Neuronal stem cell (in vitro differentiated cells): ENCODE measurements around the gene CYGB.
A peak's percentile ranks its signal among the peaks of the same experiment; 100 is the strongest.

Experiments used
- DNase-seq: peaks from one replicate; pipeline ENCODE4 v3.0.0-alpha.2; 2013; ENCODE audit warnings: low spot score
- H2AFZ ChIP-seq: one replicate; pipeline ENCODE4 v1.6.1; 2013; ENCODE audit warnings: mild to moderate bottlenecking, low read length, inconsistent platforms
- H2AK5ac ChIP-seq: 2 replicates; pipeline ENCODE4 v1.6.1; 2013; ENCODE audit warnings: low read depth, mild to moderate bottlenecking, inconsistent platforms, low read length, moderate library complexity, mixed read lengths
- H2BK120ac ChIP-seq: 2 replicates; pipeline ENCODE4 v1.6.1; 2013; ENCODE audit warnings: low read depth, mild to moderate bottlenecking, inconsistent platforms, low read length, moderate library complexity, mixed read lengths
- H2BK12ac ChIP-seq: one replicate; pipeline ENCODE4 v1.6.1; 2013; ENCODE audit warnings: low read length, inconsistent platforms
- H2BK15ac ChIP-seq: 2 replicates; pipeline ENCODE4 v1.6.1; 2013; ENCODE audit warnings: mild to moderate bottlenecking, low read length, inconsistent platforms, mixed read lengths
- H2BK5ac ChIP-seq: one replicate; pipeline ENCODE4 v1.6.1; 2013; ENCODE audit warnings: inconsistent platforms, mild to moderate bottlenecking, low read length, moderate library complexity
- H3K14ac ChIP-seq: one replicate; pipeline ENCODE4 v1.6.1; 2013; ENCODE audit warnings: low read length, inconsistent platforms
- H3K18ac ChIP-seq: 2 replicates; pipeline ENCODE4 v1.6.1; 2013; ENCODE audit warnings: low read length, inconsistent platforms
- H3K23ac ChIP-seq: 2 replicates; pipeline ENCODE4 v1.6.1; 2013; ENCODE audit warnings: low read depth, mild to moderate bottlenecking, mixed read lengths, low read length, inconsistent platforms; ENCODE audit not compliant: poor library complexity
- H3K27ac ChIP-seq: replicated peaks from 3 replicates; pipeline ENCODE4 v1.5.1; 2013; ENCODE audit warnings: low read length, inconsistent platforms
- H3K27me3 ChIP-seq, 3 experiments: 2 replicates each; pipeline ENCODE4 v1.6.1; 2013; ENCODE audit warnings: low read length in 3 of 3, mild to moderate bottlenecking in 2 of 3, inconsistent platforms in 1 of 3, low read depth in 1 of 3, mixed read lengths in 1 of 3, moderate library complexity in 1 of 3; ENCODE audit not compliant: control insufficient read depth in 3 of 3, insufficient read depth in 3 of 3
- H3K36me3 ChIP-seq, 2 donors: replicated peaks in 1 of 2; 2 replicates each; pipeline ENCODE4 v1.6.1; 2013; ENCODE audit warnings: low read length in 2 of 2; ENCODE audit not compliant: control insufficient read depth in 2 of 2, insufficient read depth in 2 of 2
- H3K4ac ChIP-seq: 2 replicates; pipeline ENCODE4 v1.6.1; 2013; ENCODE audit warnings: inconsistent platforms, mild to moderate bottlenecking, low read length, moderate library complexity
- H3K4me1 ChIP-seq, 2 donors: 1 replicate in 1 of 2; 2 replicates in 1 of 2; pipeline ENCODE4 v1.6.1; 2013; ENCODE audit warnings: low read length in 2 of 2, low read depth in 1 of 2; ENCODE audit not compliant: control insufficient read depth in 2 of 2, insufficient read depth in 1 of 2
- H3K4me2 ChIP-seq: one replicate; pipeline ENCODE4 v1.6.1; 2013; ENCODE audit warnings: mild to moderate bottlenecking, low read length, inconsistent platforms; ENCODE audit not compliant: insufficient read depth, poor library complexity, severe bottlenecking
- H3K4me3 ChIP-seq, 2 donors: 2 replicates each; pipeline ENCODE4 v1.5.1; 2013; ENCODE audit warnings: low read length in 2 of 2, mild to moderate bottlenecking in 2 of 2, inconsistent platforms in 1 of 2, moderate library complexity in 1 of 2
- H3K79me1 ChIP-seq: one replicate; pipeline ENCODE4 v1.6.1; 2013; ENCODE audit warnings: low read depth, mild to moderate bottlenecking, inconsistent platforms, low read length, moderate library complexity
- H3K9ac ChIP-seq: one replicate; pipeline ENCODE4 v1.6.1; 2013; ENCODE audit warnings: mild to moderate bottlenecking, low read depth, low read length, inconsistent platforms; ENCODE audit not compliant: poor library complexity
- H3K9me3 ChIP-seq, 2 donors: replicated peaks in 1 of 2; 2 replicates each; pipeline versions ENCODE3 to v1.6.1; 2013; ENCODE audit warnings: low read length in 2 of 2, mild to moderate bottlenecking in 2 of 2, inconsistent platforms in 1 of 2, low read depth in 1 of 2, mixed read lengths in 1 of 2, moderate library complexity in 1 of 2; ENCODE audit not compliant: control insufficient read depth in 2 of 2, insufficient read depth in 1 of 2
- H4K8ac ChIP-seq: one replicate; pipeline ENCODE4 v1.6.1; 2013; ENCODE audit warnings: low read depth, mild to moderate bottlenecking, inconsistent platforms, low read length, moderate library complexity
- H4K91ac ChIP-seq: one replicate; pipeline ENCODE4 v1.6.1; 2013; ENCODE audit warnings: low read length, low read depth, mild to moderate bottlenecking, inconsistent platforms; ENCODE audit not compliant: poor library complexity
- WGBS, 2 donors: extraction: QIAGEN DNeasy Blood & Tissue Kit; methylation state at CpG; one replicate each; pipeline ENCODE4 v1.1.7; 2013; ENCODE audit warnings: missing lambda C conversion rate in 2 of 2, mixed read lengths in 1 of 2; ENCODE audit not compliant: insufficient read length in 2 of 2, insufficient replicate concordance in 1 of 2; ENCODE audit errors: extremely low coverage in 2 of 2; 5-methylcytosine and 5-hydroxymethylcytosine counted together

Gene CYGB

GRCh38 chr17:76575570-76575969 is 38.1 kb upstream of the CYGB start:
- Histone ChIP-seq H2BK12ac (no peak overlapping the region), H2AK5ac (no peak overlapping the region), H2BK15ac (no peak overlapping the region), H4K91ac (no peak overlapping the region), H2AFZ (no peak overlapping the region), H2BK120ac (no peak overlapping the region), H2BK5ac (no peak overlapping the region), H3K23ac (no peak overlapping the region), H3K4me1 (peaks cover 0 to 2% of the 10 kb centered on the region in 2 donors), H3K4ac (no peak overlapping the region), H3K14ac (no peak overlapping the region), H3K27me3 (peaks cover 0 to 10% (median 2%) of the 10 kb centered on the region in 3 experiments), H4K8ac (no peak overlapping the region), H3K4me2 (no peak overlapping the region), H3K27ac (no peak overlapping the region), H3K79me1 (no peaks in the 10 kb centered on the region), H3K18ac (no peak overlapping the region), H3K4me3 (no peak overlapping the region), H3K9me3 (no peaks in the 10 kb centered on the region), H3K36me3 (no peaks in the 10 kb centered on the region), H3K9ac (no peak overlapping the region)
- WGBS, 2 donors: no CpG with 5 or more reads among the region's 5 CpGs
- no peak for DNase-seq

- Histone ChIP-seq H3K36me3 (no peaks in the 10 kb centered on the region), H2BK15ac (no peak overlapping the region), H2AFZ (no peak overlapping the region), H3K79me1 (no peaks in the 10 kb centered on the region), H3K4me1 (peaks cover 8 to 12% of the 10 kb centered on the region in 2 donors), H4K91ac (no peak overlapping the region), H3K4ac (no peak overlapping the region), H2BK5ac (no peak overlapping the region), H3K14ac (no peak overlapping the region), H2BK12ac (no peak overlapping the region), H4K8ac (no peak overlapping the region), H3K9me3 (no peaks in the 10 kb centered on the region), H3K4me3 (no peak overlapping the region), H3K27me3 (peaks cover 0 to 10% (median 2%) of the 10 kb centered on the region in 3 experiments), H3K27ac (no peak overlapping the region), H2AK5ac (no peak overlapping the region), H3K18ac (peak overlapping the region; percentile 48), H3K23ac (peak overlapping the region; percentile 34), H3K9ac (no peak overlapping the region), H3K4me2 (no peak overlapping the region), H2BK120ac (no peak overlapping the region)
- no CpG with 5 or more reads among the region's 11 CpGs for WGBS, 2 donors
- no peak for DNase-seq
These were observed 36.7 kb upstream of the CYGB start for GRCh38 chr17:76574166-76574565.

DNA sequence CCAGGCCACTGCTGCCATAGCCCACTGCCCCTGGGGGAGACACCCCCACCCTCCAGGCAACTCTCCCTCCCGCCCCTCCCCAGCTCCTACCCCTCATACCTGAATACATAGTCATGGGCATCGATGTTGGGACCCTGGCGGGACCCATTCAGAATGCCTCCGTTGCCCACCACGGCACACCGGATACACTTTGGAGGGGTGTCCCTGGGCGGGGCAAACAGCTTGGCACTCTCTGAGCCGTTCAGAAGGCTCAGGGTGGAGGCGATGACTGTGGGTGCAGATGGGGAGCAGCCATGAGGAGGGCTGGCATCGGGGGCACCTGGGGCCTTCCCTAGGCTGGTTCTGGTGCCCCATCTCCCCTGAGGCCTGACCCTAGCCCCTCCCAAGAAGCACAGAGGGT is 35.6 kb upstream of the CYGB start:
- H3K79me1 ChIP-seq: no peaks in the 10 kb centered on the region
- no peak overlapping the region for H2AFZ ChIP-seq
- H3K4me2 ChIP-seq: no peak overlapping the region
- no peak overlapping the region for H2BK12ac ChIP-seq
- peak overlapping the region; percentile 31 for H2BK15ac ChIP-seq
- no CpG with 5 or more reads among the region's 10 CpGs for WGBS, 2 donors
- H4K91ac ChIP-seq: no peak overlapping the region
- H3K4me1 ChIP-seq: peaks cover 8 to 11% of the 10 kb centered on the region in 2 donors
- H3K4me3 ChIP-seq: no peak overlapping the region
- peaks cover 0 to 10% (median 4%) of the 10 kb centered on the region in 3 experiments for H3K27me3 ChIP-seq
- H3K27ac ChIP-seq: no peak overlapping the region
- H3K9ac ChIP-seq: no peak overlapping the region
- H3K14ac ChIP-seq: no peak overlapping the region
- no peak overlapping the region for H2BK5ac ChIP-seq
- H3K4ac ChIP-seq: no peak overlapping the region
- no peak overlapping the region for H4K8ac ChIP-seq
- DNase-seq: no peak
- no peaks in the 10 kb centered on the region for H3K36me3 ChIP-seq
- H3K23ac ChIP-seq: no peak overlapping the region
- no peaks in the 10 kb centered on the region for H3K9me3 ChIP-seq
- peak overlapping the region; percentile 82 for H2AK5ac ChIP-seq
- peak overlapping the region; percentile 86 for H3K18ac ChIP-seq
- H2BK120ac ChIP-seq: no peak overlapping the region

GRCh38 chr17:76572201-76572910 is 34.8 kb upstream of the CYGB start:
- Histone ChIP-seq H2BK5ac (no peak overlapping the region), H3K79me1 (no peaks in the 10 kb centered on the region), H3K18ac (peak overlapping the region; percentile 44), H3K23ac (peak overlapping the region; percentile 69), H2AK5ac (peak overlapping the region; percentile 82), H3K9me3 (peaks cover 0 to 2% of the 10 kb centered on the region in 2 donors), H3K36me3 (peaks cover 0 to 2% of the 10 kb centered on the region in 2 donors), H3K9ac (no peak overlapping the region), H3K27ac (no peak overlapping the region), H4K8ac (no peak overlapping the region), H3K4ac (no peak overlapping the region), H3K4me2 (no peak overlapping the region), H2BK15ac (peak overlapping the region; percentile 31), H3K4me1 (peaks cover 8 to 11% of the 10 kb centered on the region in 2 donors), H2BK12ac (no peak overlapping the region), H3K14ac (no peak overlapping the region), H2AFZ (no peak overlapping the region), H4K91ac (no peak overlapping the region), H3K27me3 (peaks cover 0 to 10% (median 3%) of the 10 kb centered on the region in 3 experiments), H3K4me3 (no peak overlapping the region), H2BK120ac (no peak overlapping the region)
- DNase-seq: no peak
- no CpG with 5 or more reads among the region's 17 CpGs for WGBS, 2 donors
